CD4-positive, alpha-beta T cell (primary cell): ENCODE data around the gene PMCH. TPM values are rescaled to one million over a fixed set of nuclear protein-coding genes. Genes with fewer than 3 reads are reported as not detected.

ENCODE experiments used
- ATAC-seq: fragments of 200-7000 bp; cut with Tn5 transposase; one replicate; pipeline ENCODE4 v1.10.0; 2022; ENCODE audit warnings: mild to moderate bottlenecking; ENCODE audit not compliant: poor library complexity
- CTCF ChIA-PET: fragments of 350-600 bp; sonication (Branson Sonifier 250); formaldehyde crosslinking; loops from one replicate; lab custom pipeline; 2021; ENCODE audit warnings: antibody characterized with exemption, inconsistent platforms; lab: Charles Lee
- POLR2A ChIA-PET: fragments of 350-600 bp; sonication (Branson Sonifier 250); formaldehyde crosslinking; loops from one replicate; lab custom pipeline; 2021; ENCODE audit warnings: antibody characterized with exemption, inconsistent platforms; lab: Charles Lee
- DNase-seq, 14 experiments: peaks; one replicate each; pipeline ENCODE4 v3.0.0-alpha.2; 2013 to 2020; ENCODE audit warnings: mixed read lengths in 2 of 14
- H3K27ac ChIP-seq, 2 donors: one replicate each; pipeline versions ENCODE4 v1.5.1 to v1.7.0; 2013; ENCODE audit warnings: low read length in 2 of 2, low read depth in 1 of 2, mild to moderate bottlenecking in 1 of 2
- H3K27me3 ChIP-seq, 2 experiments: 1 replicate in 1 of 2; 2 replicates in 1 of 2; pipeline versions ENCODE4 v1.6.1 to v1.7.0; 2013; ENCODE audit warnings: low read length in 2 of 2, control low read depth in 1 of 2, mild to moderate bottlenecking in 1 of 2, moderate library complexity in 1 of 2; ENCODE audit not compliant: insufficient read depth in 2 of 2, control insufficient read depth in 1 of 2
- H3K36me3 ChIP-seq: one replicate; pipeline ENCODE4 v1.6.1; 2013; ENCODE audit warnings: low read length, control low read depth; ENCODE audit not compliant: insufficient read depth
- H3K4me1 ChIP-seq: one replicate; pipeline ENCODE4 v1.6.1; 2013; ENCODE audit warnings: low read length, control low read depth; ENCODE audit not compliant: insufficient read depth
- H3K4me3 ChIP-seq: one replicate; pipeline ENCODE4 v1.5.1; 2013; ENCODE audit warnings: mild to moderate bottlenecking, low read length, moderate library complexity
- H3K9me3 ChIP-seq, 2 experiments: 1 replicate in 1 of 2; 2 replicates in 1 of 2; pipeline versions ENCODE4 v1.6.1 to v1.7.0; 2013; ENCODE audit warnings: low read length in 2 of 2, mild to moderate bottlenecking in 2 of 2, control low read depth in 1 of 2, moderate library complexity in 1 of 2; ENCODE audit not compliant: control insufficient read depth in 1 of 2, insufficient read depth in 1 of 2
- H3K27ac Mint-ChIP-seq: one replicate; pipeline ENCODE4 v1.8.0; 2020; ENCODE audit warnings: mixed read lengths
- H3K27me3 Mint-ChIP-seq: one replicate; pipeline ENCODE4 v1.8.0; 2021; ENCODE audit warnings: mixed read lengths
- H3K36me3 Mint-ChIP-seq: one replicate; pipeline ENCODE4 v1.8.0; 2021; ENCODE audit warnings: low read depth, mixed read lengths
- H3K4me1 Mint-ChIP-seq: one replicate; pipeline ENCODE4 v1.8.0; 2021; ENCODE audit warnings: low read depth, mixed read lengths
- H3K4me3 Mint-ChIP-seq: one replicate; pipeline ENCODE4 v1.8.0; 2020; ENCODE audit warnings: mild to moderate bottlenecking, mixed read lengths
- H3K9me3 Mint-ChIP-seq: one replicate; pipeline ENCODE4 v1.8.0; 2020; ENCODE audit warnings: mixed read lengths
- CTCF ChIP-seq: fragments of 200-600 bp; IDR thresholded peaks from one replicate; pipeline ENCODE4 v1.8.0; 2022; ENCODE audit warnings: antibody characterized with exemption, mild to moderate bottlenecking
- intact Hi-C, 2 experiments: fragments of 100-400 bp; cut with DNase I in 1 of 2; cut with micrococcal nuclease in 1 of 2; formaldehyde crosslinking; loops; one replicate each; pipeline versions ENCODE4 v1.15.1 to v1.9.0; 2023 to 2025; cut with DNase I, micrococcal nuclease
- total RNA-seq, 174 experiments: library from RNA in 2 of 174; stranded (reverse) in 2 of 174; gene quantifications; one replicate each; pipeline ENCODE4 v1.2.3 and lab custom pipeline; 2021 to 2026

Gene PMCH
- total RNA-seq, 2 experiments from 2014 or later = not detected

DNA sequence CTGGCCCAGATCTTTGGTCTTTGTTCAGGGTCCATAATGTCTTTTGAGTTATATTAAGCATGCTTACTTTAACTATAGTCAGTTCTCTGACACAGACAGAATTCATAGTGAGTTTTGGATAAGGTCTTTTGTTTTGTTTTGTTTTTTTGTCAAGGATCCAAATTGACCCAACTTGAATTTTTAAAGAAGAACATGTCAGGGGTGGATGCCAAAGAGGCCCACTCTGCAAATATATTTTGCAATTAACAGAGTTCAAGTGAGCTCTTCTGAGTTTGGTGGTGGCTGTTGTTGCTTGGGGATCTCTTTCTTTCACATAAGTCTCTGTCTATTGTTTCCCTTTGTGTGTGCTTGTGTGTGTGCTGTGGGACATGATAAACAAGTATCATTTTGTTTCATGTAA lies 34.4 kb upstream of the PMCH start:
- no peaks in the 10 kb centered on the region for H3K27me3 ChIP-seq
- H3K4me3 ChIP-seq = no peak overlapping the region
- H3K27me3 Mint-ChIP-seq = no peaks in the 10 kb centered on the region
- no peaks in the 10 kb centered on the region for H3K4me1 Mint-ChIP-seq
- DNase-seq = no peak
- intact Hi-C loops = no loop called here
- POLR2A ChIA-PET = no interaction called here
- no peaks in the 10 kb centered on the region for H3K36me3 ChIP-seq
- no peaks in the 10 kb centered on the region for H3K9me3 ChIP-seq
- CTCF ChIA-PET = no interaction called here
- no peaks in the 10 kb centered on the region for H3K36me3 Mint-ChIP-seq
- H3K4me1 ChIP-seq = no peaks in the 10 kb centered on the region
- H3K4me3 Mint-ChIP-seq = no peak overlapping the region
- no peak for ATAC-seq
- TF ChIP-seq CTCF = no peak
- H3K27ac Mint-ChIP-seq = no peak overlapping the region
- no peaks in the 10 kb centered on the region for H3K9me3 Mint-ChIP-seq
- no peak overlapping the region for H3K27ac ChIP-seq

DNA sequence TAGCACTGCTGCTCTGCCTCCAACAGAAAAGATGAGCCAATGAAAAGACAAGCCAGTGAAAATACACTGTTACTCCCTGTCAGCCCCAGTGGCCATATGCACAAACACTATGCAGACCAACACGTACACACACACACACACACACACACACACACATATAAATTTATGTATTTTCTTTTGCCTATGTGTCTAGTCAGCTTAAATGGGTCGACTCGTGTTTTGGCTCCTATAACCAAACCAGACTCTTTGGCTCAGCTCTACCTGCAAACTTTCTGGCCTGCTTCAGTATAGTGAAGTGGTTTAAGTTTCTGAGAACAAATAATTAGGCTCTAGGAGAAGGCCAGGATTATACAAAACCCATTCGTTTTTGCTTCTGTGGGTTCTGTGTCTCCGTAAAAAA lies 30.3 kb upstream of the PMCH start:
- H3K27me3 Mint-ChIP-seq = no peaks in the 10 kb centered on the region
- Histone ChIP-seq H3K36me3 (no peaks in the 10 kb centered on the region), H3K4me3 (no peak overlapping the region), H3K27ac (no peak overlapping the region), H3K4me1 (no peaks in the 10 kb centered on the region), H3K9me3 (no peaks in the 10 kb centered on the region), H3K27me3 (no peaks in the 10 kb centered on the region)
- no peak for ATAC-seq
- CTCF ChIA-PET = no interaction called here
- no peaks in the 10 kb centered on the region for H3K4me1 Mint-ChIP-seq
- TF ChIP-seq CTCF = no peak
- no peak overlapping the region for H3K27ac Mint-ChIP-seq
- H3K36me3 Mint-ChIP-seq = no peaks in the 10 kb centered on the region
- intact Hi-C loops = no loop called here
- H3K9me3 Mint-ChIP-seq = no peaks in the 10 kb centered on the region
- DNase-seq = no peak
- POLR2A ChIA-PET = no interaction called here
- no peak overlapping the region for H3K4me3 Mint-ChIP-seq

DNA sequence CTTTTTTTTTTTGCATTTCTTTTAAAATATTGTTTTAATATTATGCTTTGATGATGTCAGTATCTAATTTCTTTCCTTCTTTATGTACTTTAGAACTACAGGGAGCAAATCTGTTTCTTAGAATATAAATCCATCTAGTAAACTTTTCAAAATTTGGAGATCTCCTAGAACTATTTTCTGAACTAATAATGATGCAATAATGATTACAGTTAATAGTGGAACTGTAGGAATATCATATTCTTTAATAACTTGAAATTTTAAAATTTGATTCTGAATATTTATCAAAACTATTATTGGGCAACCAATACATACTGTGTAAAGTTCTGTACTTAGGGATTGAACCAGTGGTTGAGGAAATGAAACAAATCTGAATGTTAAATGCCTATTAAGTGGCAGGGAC lies 23.1 kb upstream of the PMCH start:
- H3K27me3 Mint-ChIP-seq = no peaks in the 10 kb centered on the region
- ChIA-PET POLR2A (no interaction called here), CTCF (no interaction called here)
- no peaks in the 10 kb centered on the region for H3K9me3 Mint-ChIP-seq
- H3K27ac Mint-ChIP-seq = no peak overlapping the region
- H3K36me3 Mint-ChIP-seq = no peaks in the 10 kb centered on the region
- Histone ChIP-seq H3K27me3 (no peaks in the 10 kb centered on the region), H3K4me1 (no peaks in the 10 kb centered on the region), H3K36me3 (no peaks in the 10 kb centered on the region), H3K27ac (no peak overlapping the region), H3K4me3 (no peak overlapping the region), H3K9me3 (no peaks in the 10 kb centered on the region)
- TF ChIP-seq CTCF = no peak
- ATAC-seq (no peak), DNase-seq (no peak)
- no peak overlapping the region for H3K4me3 Mint-ChIP-seq
- no peaks in the 10 kb centered on the region for H3K4me1 Mint-ChIP-seq
- intact Hi-C loops = no loop called here
